ENCODE results near the gene C1orf94. TPM values are rescaled to one million over a fixed set of nuclear protein-coding genes. Genes with fewer than 3 reads are reported as not detected.

Gene C1orf94
- polyA plus RNA-seq: under 1 TPM in 1 of 4 donors, not detected in 3; 0.01 TPM
- long read RNA-seq, donor 1: 0 reads
- long read RNA-seq, donor 2: 0 reads
- long read RNA-seq, donor 3: 0 reads
- long read RNA-seq, donor 4: 0 reads
- long read RNA-seq, donor 5: 0 reads
- long read RNA-seq, donor 6: 0 reads
- long read RNA-seq, donor 7: 0 reads
- long read RNA-seq, donor 8: 0 reads
- long read RNA-seq, donor 9: 0 reads
- long read RNA-seq, donor 10: 0 reads

- H3K27me3 ChIP-seq (ENCODE audit: control insufficient read depth in 3 of 3, insufficient read depth in 3 of 3, low read length in 3 of 3): peaks cover 0 to 21% (median 10%) of the 10 kb centered on the region in 3 donors
- DNase-seq (no peak), FAIRE-seq (no peak)
- H3K4me3 ChIP-seq (ENCODE audit: low read depth in 1 of 3, low read length in 3 of 3): no peak within 1 kb of the TSS
- no peaks in the 10 kb centered on the region for H3K36me3 ChIP-seq (ENCODE audit: control insufficient read depth in 3 of 3, insufficient read depth in 2 of 3, low read depth in 1 of 3, low read length in 3 of 3)
- H3K27ac ChIP-seq (ENCODE audit: low read depth in 1 of 3, low read length in 2 of 3): no peak within 1 kb of the TSS
- H3K9me3 ChIP-seq (ENCODE audit: control insufficient read depth in 2 of 2, insufficient read depth in 1 of 2, low read depth in 1 of 2, low read length in 1 of 2): no peaks in the 10 kb centered on the region
- no peaks in the 10 kb centered on the region for H3K4me1 ChIP-seq (ENCODE audit: control insufficient read depth in 3 of 3, insufficient read depth in 2 of 3, low read depth in 1 of 3, low read length in 2 of 3)
- 8 to 22% (median 22%) methylated on average over 48 to 58 of the region's 58 CpGs for WGBS, 3 donors
Observed at GRCh38 chr1:34176830-34177603, at the start of gene C1orf94. Gene C1orf94 (plus strand): TSS chr1:34176907. CDS start chr1:34177790, 883 bp downstream.

- Histone ChIP-seq H3K27me3 (ENCODE audit: control insufficient read depth in 3 of 3, insufficient read depth in 3 of 3, low read length in 3 of 3) (peaks cover 0 to 2% (median 0%) of the 10 kb centered on the region in 3 donors), H3K4me3 (ENCODE audit: low read depth in 1 of 3, low read length in 3 of 3) (no peak overlapping the region), H3K27ac (ENCODE audit: low read depth in 1 of 3, low read length in 2 of 3) (no peak overlapping the region), H3K4me1 (ENCODE audit: control insufficient read depth in 3 of 3, insufficient read depth in 2 of 3, low read depth in 1 of 3, low read length in 2 of 3) (no peaks in the 10 kb centered on the region), H3K36me3 (ENCODE audit: control insufficient read depth in 3 of 3, insufficient read depth in 2 of 3, low read depth in 1 of 3, low read length in 3 of 3) (no peaks in the 10 kb centered on the region), H3K9me3 (ENCODE audit: control insufficient read depth in 2 of 2, insufficient read depth in 1 of 2, low read depth in 1 of 2, low read length in 1 of 2) (no peaks in the 10 kb centered on the region)
- WGBS, 3 donors: 72 to 76% (median 74%) methylated on average over 15 of the region's 15 CpGs
- DNase-seq (no peak), FAIRE-seq (no peak)
Observed at GRCh38 chr1:34127006-34128000, 49.4 kb upstream of the C1orf94 start.

GRCh38 chr1:34128186-34128889 lies 48.4 kb upstream of the C1orf94 start:
- 81 to 88% (median 83%) methylated on average over 13 of the region's 13 CpGs for WGBS, 3 donors
- H3K4me1 ChIP-seq (ENCODE audit: control insufficient read depth in 3 of 3, insufficient read depth in 2 of 3, low read depth in 1 of 3, low read length in 2 of 3): no peaks in the 10 kb centered on the region
- H3K4me3 ChIP-seq (ENCODE audit: low read depth in 1 of 3, low read length in 3 of 3): no peak overlapping the region
- no peaks in the 10 kb centered on the region for H3K9me3 ChIP-seq (ENCODE audit: control insufficient read depth in 2 of 2, insufficient read depth in 1 of 2, low read depth in 1 of 2, low read length in 1 of 2)
- no peaks in the 10 kb centered on the region for H3K36me3 ChIP-seq (ENCODE audit: control insufficient read depth in 3 of 3, insufficient read depth in 2 of 3, low read depth in 1 of 3, low read length in 3 of 3)
- no peak for FAIRE-seq
- H3K27ac ChIP-seq (ENCODE audit: low read depth in 1 of 3, low read length in 2 of 3): no peak overlapping the region
- DNase-seq: no peak
- H3K27me3 ChIP-seq (ENCODE audit: control insufficient read depth in 3 of 3, insufficient read depth in 3 of 3, low read length in 3 of 3): peaks cover 0 to 2% (median 0%) of the 10 kb centered on the region in 3 donors

- Histone ChIP-seq H3K9me3 (ENCODE audit: control insufficient read depth in 2 of 2, insufficient read depth in 1 of 2, low read depth in 1 of 2, low read length in 1 of 2) (no peaks in the 10 kb centered on the region), H3K27ac (ENCODE audit: low read depth in 1 of 3, low read length in 2 of 3) (no peak overlapping the region), H3K27me3 (ENCODE audit: control insufficient read depth in 3 of 3, insufficient read depth in 3 of 3, low read length in 3 of 3) (peaks cover 0 to 2% (median 0%) of the 10 kb centered on the region in 3 donors), H3K36me3 (ENCODE audit: control insufficient read depth in 3 of 3, insufficient read depth in 2 of 3, low read depth in 1 of 3, low read length in 3 of 3) (no peaks in the 10 kb centered on the region), H3K4me3 (ENCODE audit: low read depth in 1 of 3, low read length in 3 of 3) (no peak overlapping the region), H3K4me1 (ENCODE audit: control insufficient read depth in 3 of 3, insufficient read depth in 2 of 3, low read depth in 1 of 3, low read length in 2 of 3) (no peaks in the 10 kb centered on the region)
- 72 to 74% (median 74%) methylated on average over 6 of the region's 6 CpGs for WGBS, 3 donors
- DNase-seq: no peak
- no peak for FAIRE-seq
Observed at GRCh38 chr1:34129630-34130029, 47.1 kb upstream of the C1orf94 start.

- FAIRE-seq (no peak), DNase-seq (no peak)
- WGBS, 3 donors: 80 to 85% (median 84%) methylated on average over 5 of the region's 5 CpGs
- no peak overlapping the region for H3K4me3 ChIP-seq (ENCODE audit: low read depth in 1 of 3, low read length in 3 of 3)
- H3K27me3 ChIP-seq (ENCODE audit: control insufficient read depth in 3 of 3, insufficient read depth in 3 of 3, low read length in 3 of 3): peaks cover 0 to 2% (median 0%) of the 10 kb centered on the region in 3 donors
- no peaks in the 10 kb centered on the region for H3K9me3 ChIP-seq (ENCODE audit: control insufficient read depth in 2 of 2, insufficient read depth in 1 of 2, low read depth in 1 of 2, low read length in 1 of 2)
- H3K36me3 ChIP-seq (ENCODE audit: control insufficient read depth in 3 of 3, insufficient read depth in 2 of 3, low read depth in 1 of 3, low read length in 3 of 3): no peaks in the 10 kb centered on the region
- no peak overlapping the region for H3K27ac ChIP-seq (ENCODE audit: low read depth in 1 of 3, low read length in 2 of 3)
- H3K4me1 ChIP-seq (ENCODE audit: control insufficient read depth in 3 of 3, insufficient read depth in 2 of 3, low read depth in 1 of 3, low read length in 2 of 3): no peaks in the 10 kb centered on the region
Observed at GRCh38 chr1:34130306-34130705, 46.4 kb upstream of the C1orf94 start.

GRCh38 chr1:34131396-34132160 lies 45.1 kb upstream of the C1orf94 start:
- H3K27me3 ChIP-seq (ENCODE audit: control insufficient read depth in 3 of 3, insufficient read depth in 3 of 3, low read length in 3 of 3): no peaks in the 10 kb centered on the region
- H3K27ac ChIP-seq (ENCODE audit: low read depth in 1 of 3, low read length in 2 of 3): no peak overlapping the region
- H3K4me3 ChIP-seq (ENCODE audit: low read depth in 1 of 3, low read length in 3 of 3): no peak overlapping the region
- no peak for DNase-seq
- no peaks in the 10 kb centered on the region for H3K9me3 ChIP-seq (ENCODE audit: control insufficient read depth in 2 of 2, insufficient read depth in 1 of 2, low read depth in 1 of 2, low read length in 1 of 2)
- WGBS, 3 donors: 84 to 93% (median 87%) methylated on average over 3 of the region's 3 CpGs
- H3K4me1 ChIP-seq (ENCODE audit: control insufficient read depth in 3 of 3, insufficient read depth in 2 of 3, low read depth in 1 of 3, low read length in 2 of 3): no peaks in the 10 kb centered on the region
- no peaks in the 10 kb centered on the region for H3K36me3 ChIP-seq (ENCODE audit: control insufficient read depth in 3 of 3, insufficient read depth in 2 of 3, low read depth in 1 of 3, low read length in 3 of 3)
- no peak for FAIRE-seq

GRCh38 chr1:34132161-34132420 lies 44.6 kb upstream of the C1orf94 start:
- Histone ChIP-seq H3K9me3 (ENCODE audit: control insufficient read depth in 2 of 2, insufficient read depth in 1 of 2, low read depth in 1 of 2, low read length in 1 of 2) (no peaks in the 10 kb centered on the region), H3K27me3 (ENCODE audit: control insufficient read depth in 3 of 3, insufficient read depth in 3 of 3, low read length in 3 of 3) (no peaks in the 10 kb centered on the region), H3K4me3 (ENCODE audit: low read depth in 1 of 3, low read length in 3 of 3) (no peak overlapping the region), H3K36me3 (ENCODE audit: control insufficient read depth in 3 of 3, insufficient read depth in 2 of 3, low read depth in 1 of 3, low read length in 3 of 3) (no peaks in the 10 kb centered on the region), H3K4me1 (ENCODE audit: control insufficient read depth in 3 of 3, insufficient read depth in 2 of 3, low read depth in 1 of 3, low read length in 2 of 3) (no peaks in the 10 kb centered on the region), H3K27ac (ENCODE audit: low read depth in 1 of 3, low read length in 2 of 3) (no peak overlapping the region)
- DNase-seq: no peak
- 67 to 83% (median 70%) methylated on average over 4 of the region's 4 CpGs for WGBS, 3 donors
- FAIRE-seq: no peak

All from small intestine (tissue), 16 donors.